ENCODE measurements around the gene ADRM1.

ADRM1 gene

GRCh38 chr20:62302341-62303061 lies at the start of gene ADRM1:
Gene ADRM1 (plus strand): TSS chr20:62302997. CDS start chr20:62303569, 572 bp downstream.
- peak; percentile 96 to 97 for DNase-seq

GRCh38 chr20:62253398-62253797 lies 49.4 kb upstream of the ADRM1 start:
- no peak for DNase-seq

DNA sequence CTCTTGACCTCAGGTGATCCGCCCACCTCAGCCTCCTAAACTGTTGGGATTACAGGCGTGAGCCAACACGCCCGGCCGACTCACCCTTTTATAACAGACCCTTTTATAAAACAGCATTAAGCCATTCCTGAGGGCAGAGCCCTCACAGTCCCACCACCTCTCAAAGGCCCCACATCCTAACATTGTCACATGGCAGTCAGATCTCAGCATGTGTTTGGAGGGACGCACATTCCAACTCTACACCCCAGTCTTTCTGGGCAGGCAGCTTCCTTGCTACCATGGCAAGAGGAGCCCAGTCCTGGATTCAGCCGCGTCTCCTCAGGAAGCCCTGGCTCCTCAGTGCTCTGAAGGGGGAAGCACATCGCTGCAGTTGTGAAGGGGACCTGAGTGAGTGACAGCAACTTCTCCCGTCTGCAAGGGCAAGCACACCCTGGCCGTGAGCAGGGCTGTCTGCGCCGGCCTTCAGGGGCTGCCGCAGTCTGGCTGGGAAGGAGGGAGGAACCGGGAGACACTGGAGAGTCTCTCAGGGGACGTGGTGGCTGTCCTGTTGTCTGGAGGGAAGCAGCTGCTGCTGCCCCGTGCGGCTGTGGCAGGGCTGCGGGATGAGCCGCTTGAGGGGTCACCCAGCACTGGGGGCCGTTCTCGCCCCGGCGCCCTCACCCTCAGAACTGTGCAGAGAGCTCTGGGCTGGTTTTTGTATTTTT lies 48.6 kb upstream of the ADRM1 start:
- no peak for DNase-seq

- no peak for DNase-seq
Observed at GRCh38 chr20:62255976-62256375, 46.8 kb upstream of the ADRM1 start.

DNA sequence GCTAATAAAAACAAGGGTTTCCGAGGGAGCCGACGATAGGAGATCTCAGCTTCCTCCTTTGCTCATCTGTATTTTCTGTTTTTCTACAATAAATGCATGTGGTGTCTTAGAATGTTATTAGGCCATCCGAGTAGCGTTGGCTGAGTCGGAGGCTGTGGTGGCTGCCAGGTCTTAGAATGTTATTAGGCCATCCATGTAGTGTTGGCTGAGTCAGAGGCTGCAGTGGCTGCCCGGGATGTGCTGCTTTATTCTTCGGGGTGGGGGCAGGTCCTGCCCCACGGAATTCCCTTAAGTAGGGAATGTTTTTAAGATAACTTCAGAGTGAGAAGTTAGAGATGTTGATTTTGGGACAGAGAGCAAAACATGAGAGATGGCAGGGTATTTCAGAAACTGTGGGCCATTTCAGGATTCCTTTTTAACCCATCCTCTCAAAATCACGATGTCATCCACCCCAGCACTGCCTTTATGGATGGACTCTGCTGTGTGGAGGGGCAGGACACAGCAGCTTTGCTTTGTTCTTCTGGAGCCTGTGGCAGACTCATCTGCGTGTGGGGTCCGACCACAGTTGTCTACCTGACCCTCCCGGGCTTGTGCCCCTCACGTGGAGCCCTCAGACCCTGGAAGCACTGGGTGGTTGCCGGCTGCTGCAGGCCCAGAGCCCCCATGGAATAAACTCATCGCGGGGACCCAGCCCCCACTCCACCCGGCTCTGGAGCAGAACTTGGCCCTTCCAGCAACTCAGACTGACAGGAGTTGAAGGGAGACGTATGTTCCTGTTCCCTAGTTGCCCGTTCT lies 44.1 kb upstream of the ADRM1 start:
- no peak for DNase-seq

GRCh38 chr20:62259294-62259565 lies 43.6 kb upstream of the ADRM1 start:
- DNase-seq = no peak

DNA sequence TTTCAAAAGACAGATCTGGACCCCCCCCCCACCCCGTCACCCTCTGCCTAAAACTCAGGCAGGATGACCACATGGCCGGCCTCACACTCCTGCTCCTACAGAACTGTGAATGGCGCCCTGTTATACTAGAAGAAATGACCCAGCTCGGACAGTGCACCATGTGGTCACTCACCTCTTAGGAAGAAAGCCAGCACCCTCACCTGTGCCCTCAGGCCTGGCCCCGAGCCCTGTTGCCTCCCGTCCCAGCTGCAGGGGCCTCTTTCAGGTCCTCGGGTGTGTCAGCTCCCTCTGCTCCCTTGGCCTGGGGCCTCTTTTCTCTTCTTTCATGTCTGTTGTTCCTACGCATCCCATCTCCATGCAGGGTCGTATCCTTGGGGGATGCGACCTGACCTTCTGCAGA lies 40.7 kb upstream of the ADRM1 start:
- DNase-seq = no peak

GRCh38 chr20:62263396-62263795 lies 39.4 kb upstream of the ADRM1 start:
- DNase-seq = no peak

- no peak for DNase-seq
Observed at GRCh38 chr20:62265365-62265764, 37.4 kb upstream of the ADRM1 start.

GRCh38 chr20:62266340-62266739 lies 36.5 kb upstream of the ADRM1 start:
- DNase-seq = peak in 1 of 2 donors; percentile 8

DNA sequence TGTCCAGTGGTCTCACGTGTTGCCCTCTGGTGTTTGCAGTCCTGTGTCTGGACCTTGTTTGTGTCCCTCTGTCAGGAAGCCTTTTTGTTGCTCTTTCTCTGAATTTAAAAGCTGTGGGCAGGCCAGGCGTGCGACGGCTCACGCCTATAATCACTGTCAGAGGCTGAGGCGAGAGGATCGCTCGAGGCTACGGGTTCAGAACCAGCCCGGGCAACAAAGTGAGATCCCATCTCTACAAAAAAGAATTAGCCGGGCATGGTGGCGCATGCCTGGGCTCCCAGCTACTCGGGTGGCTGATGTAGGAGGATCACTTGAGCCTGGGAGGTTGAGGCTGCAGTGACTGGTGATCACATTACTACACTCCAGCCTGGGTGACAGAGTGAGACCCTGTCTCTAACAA lies 35.9 kb upstream of the ADRM1 start:
- DNase-seq = no peak

DNA sequence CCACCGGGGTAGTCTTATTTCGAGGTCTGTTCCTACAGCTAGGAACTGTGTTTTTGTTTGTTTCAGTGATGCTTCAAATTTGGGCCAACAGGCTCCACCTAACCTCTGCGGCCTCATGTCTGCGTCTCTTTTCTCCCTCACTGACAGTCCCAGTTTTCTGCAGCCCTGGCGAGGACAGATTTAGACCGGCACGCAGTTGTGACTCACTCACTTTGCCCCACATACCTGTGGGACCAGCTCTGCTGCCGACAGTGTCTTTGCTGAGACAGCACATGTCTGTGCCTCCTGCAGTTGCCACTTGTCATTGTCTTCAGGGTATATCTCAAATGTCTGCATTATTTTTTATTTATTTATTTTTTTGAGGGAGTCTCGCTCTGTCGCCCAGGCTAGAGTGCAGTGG lies 35.3 kb upstream of the ADRM1 start:
- DNase-seq = no peak

DNA sequence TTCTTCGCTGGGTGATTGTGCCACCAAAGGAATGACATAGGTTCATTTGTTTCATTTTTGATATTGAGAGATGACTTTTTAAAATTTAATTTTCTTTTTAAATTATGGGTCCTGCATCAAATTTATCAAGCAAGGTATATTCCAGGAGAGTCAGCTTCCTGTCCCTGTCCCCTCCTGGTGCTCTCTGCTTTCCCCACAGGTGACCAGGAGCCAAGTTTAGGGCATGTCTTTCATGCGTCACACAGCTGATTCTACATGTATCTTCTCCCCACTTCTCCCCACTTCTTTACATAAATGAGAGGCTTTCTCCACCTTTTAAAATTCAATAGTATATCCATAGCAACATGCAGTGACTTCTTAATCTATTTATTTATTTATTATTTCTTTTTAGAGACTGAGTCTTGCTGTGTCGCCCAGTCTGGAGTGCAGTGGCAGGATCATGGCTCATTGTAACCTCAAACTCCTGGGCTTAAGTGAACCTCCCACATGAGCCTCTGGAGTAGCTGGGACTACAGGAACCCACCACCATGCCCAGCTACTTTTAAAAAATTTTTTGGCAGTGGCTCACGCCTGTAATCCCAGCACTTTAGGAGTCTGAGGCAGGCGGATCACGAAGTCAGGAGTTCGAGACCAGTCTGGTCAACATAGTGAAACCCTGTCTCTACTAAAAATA lies 34.4 kb upstream of the ADRM1 start:
- no peak for DNase-seq

DNA sequence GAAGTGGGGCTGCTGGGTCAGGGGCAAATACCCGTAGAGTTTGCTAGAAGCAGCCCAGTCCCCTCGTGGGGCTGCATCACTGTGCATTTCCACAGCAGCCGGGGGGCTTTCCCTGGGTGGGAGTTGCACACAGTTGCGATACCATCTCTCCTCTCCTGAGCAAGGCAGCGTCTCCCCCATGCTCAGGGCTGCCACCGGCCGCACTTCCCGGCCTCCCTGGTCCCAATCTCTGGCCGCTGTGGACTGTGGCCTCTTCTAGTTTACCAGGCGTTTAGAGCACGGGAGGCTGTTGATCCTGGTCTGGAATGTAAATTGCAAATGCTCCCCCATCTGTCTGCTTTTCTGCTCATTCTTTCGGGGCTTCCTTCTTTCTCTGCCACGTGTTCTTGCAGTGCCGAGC lies 33.4 kb upstream of the ADRM1 start:
- no peak for DNase-seq

- no peak for DNase-seq
Observed at GRCh38 chr20:62269871-62270270, 32.9 kb upstream of the ADRM1 start.

GRCh38 chr20:62272200-62272599 lies 30.6 kb upstream of the ADRM1 start:
- DNase-seq = no peak

GRCh38 chr20:62273416-62273815 lies 29.4 kb upstream of the ADRM1 start:
- DNase-seq = no peak

GRCh38 chr20:62274332-62274950 lies 28.4 kb upstream of the ADRM1 start:
- DNase-seq = no peak

- DNase-seq = no peak
Observed at GRCh38 chr20:62275219-62275618, 27.6 kb upstream of the ADRM1 start.

DNA sequence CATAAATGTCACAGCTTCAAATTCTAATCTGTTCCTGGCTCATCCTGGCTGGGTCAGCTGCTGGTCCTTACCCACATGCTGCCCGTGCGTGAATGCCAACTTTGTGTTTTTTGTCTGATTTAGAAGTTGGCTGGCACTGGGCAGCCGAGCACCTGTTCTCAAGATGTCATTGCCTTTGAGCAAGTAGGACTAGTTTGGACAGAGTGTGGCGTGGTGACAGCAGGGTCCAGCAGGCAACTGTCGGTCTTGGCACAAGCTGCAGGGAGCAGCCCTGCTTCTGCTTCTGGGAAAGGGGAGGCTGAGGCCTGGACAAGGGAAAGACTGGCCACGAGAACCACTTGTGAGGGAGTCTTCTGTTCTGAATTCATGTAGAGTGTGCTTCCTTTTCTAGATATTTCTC lies 26.4 kb upstream of the ADRM1 start:
- no peak for DNase-seq

- DNase-seq = no peak
Observed at GRCh38 chr20:62277253-62277652, 25.5 kb upstream of the ADRM1 start.

GRCh38 chr20:62280303-62280702 lies 22.5 kb upstream of the ADRM1 start:
- no peak for DNase-seq
